DMS153 (cell line): ENCODE results near the gene DRAP1.
"Not testable (repeated sequence)": the region's sequence is repeated elsewhere in the genome, so short reads cannot be mapped to it uniquely, and the experiment has no call there.

Source experiments
- DNase-seq: peaks from one replicate; lab custom pipeline; 2025; lab: John Stamatoyannopoulos, UW

DRAP1 gene

DNA sequence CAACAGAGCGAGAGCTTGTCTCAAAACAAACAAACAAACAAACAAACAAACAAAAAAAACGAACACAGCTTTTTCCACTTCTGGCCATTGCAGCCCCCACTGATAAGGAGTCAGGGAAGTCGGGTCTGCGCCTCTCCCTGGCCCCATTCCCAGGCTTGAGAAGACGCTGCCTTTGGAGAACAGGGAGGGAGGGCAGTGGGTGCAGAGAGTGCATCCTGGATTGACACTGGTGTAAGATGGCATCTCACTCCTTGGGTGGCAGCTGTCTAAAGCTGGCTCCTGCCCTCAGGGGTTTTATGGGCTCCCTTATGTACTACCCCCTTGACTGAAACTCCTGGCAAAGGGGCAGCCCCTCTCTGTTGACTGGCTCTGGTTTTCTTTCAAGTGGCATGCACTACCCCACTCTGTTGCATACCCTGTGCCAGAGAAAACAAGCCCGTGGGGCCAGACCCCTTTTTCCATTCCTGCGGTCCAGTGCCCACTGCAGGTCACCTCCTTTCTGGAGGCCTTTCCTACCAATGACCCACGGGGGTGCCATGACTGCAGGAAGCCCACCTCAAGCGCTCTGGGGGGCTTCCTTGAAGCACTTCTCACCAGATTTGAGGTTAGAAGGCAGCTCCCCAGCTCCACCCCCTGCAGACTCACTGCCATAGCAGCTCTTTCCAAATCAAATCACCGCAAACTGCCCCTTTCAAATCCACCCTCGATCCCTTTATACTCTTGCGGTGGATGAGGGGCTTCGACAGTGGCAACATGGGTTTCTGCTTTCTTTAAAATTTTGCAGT is 12.7 kb downstream of the DRAP1 start:
- DNase-seq: no peak

DNA sequence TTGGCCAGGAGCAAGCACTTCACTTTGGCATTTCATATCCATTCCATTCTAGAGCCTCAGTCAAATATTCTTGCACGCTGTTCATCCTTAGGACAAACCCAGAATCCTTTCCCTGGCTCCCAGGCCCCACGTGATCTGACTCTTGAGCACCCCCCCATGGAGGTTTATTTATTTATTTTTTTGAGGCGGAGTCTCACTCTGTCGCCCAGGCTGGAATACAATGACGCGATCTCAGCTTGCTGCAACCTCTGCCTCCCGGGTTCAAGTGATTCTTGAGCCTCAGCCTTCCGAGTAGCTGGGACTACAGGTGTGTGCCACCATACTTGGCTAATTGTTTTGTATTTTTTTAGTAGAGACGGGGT is 13.3 kb downstream of the DRAP1 start:
- DNase-seq: no peak

DNA sequence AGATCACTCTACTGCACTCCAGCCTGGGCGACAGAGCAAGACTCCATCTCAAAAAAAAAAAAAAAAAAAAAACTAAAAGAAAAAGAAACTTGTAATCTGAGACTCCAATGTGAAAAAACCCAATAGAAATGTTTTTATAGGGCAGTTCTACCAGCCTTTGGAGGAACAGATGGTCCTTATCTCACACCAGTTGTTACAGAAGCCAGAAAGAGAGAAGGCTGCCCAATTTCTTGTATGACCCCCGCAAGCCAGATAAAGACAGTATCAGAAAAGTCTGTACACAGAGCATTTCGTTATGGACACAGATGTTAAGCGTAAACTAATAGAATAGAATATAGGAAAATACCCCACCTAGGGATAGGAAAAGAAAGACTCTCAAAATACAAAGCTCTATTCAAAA is 14.8 kb downstream of the DRAP1 start:
- DNase-seq: no peak

DNA sequence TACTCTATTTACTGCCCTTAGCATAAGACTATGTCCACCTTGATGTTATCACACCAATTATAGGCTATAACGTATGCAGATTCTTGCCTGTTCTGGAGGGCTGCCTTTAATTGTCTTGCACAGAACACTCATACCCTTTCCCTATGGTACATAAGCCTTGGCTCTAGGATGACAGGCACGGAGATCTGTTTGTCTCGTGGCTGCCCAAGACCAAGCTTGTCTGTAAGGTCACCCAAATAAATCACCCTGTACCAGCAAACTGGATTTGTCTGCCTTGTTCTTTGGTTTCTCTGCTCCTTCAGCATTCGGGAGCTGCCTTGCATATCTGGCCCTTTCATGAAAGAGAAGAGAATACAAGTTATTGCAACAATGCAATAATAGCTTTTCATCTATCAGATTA is 18.5 kb downstream of the DRAP1 start:
- DNase-seq: no peak

DNA sequence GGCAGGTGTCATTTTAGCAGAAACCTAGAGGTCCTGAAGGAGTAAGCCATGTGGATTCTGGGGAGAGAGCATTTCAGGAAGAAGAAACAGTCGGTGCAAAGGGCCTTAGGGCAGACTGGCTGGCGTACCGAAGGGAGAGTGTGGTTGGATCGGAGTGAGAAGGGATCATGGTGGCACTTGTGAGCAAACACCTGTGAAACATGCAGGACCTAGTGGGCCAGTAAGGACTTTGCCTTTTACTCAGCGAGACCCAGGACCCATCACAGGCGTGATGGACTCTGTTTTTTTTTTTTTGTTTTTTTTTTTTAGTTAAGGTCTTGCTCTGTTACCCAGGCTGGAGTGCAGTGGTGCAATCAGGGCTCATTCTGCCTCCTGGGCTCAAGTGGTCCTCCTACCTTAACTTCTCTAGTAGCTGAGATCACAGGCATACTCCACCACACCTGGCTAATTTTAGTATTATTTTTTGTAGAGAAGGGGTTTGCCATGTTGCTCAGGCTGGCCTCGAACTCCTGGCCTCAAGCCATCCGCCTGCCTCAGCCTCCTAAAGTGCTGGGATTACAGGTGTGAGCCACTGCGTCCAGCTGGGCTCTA is 22.6 kb downstream of the DRAP1 start:
- DNase-seq: no peak

DNA sequence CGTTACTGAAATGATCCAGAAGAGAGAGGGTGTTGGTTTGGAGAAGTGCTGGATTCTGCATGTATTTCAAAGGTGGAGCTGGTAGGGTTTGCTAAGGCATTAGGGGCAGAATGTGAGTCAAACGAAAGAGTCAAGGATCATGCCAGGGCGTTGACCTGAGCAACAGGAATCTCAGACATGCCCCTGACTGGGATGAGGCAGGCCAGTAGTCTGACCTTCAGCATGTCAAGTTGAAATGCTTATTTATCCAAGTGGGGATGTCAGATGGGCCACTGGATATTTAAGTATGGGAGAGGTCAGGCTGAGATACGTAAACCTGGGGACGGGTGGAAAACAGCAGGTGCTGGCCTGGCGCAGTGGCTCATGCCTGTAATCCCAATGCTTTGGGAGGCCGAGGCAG is 23.3 kb downstream of the DRAP1 start:
- no peak for DNase-seq

DNA sequence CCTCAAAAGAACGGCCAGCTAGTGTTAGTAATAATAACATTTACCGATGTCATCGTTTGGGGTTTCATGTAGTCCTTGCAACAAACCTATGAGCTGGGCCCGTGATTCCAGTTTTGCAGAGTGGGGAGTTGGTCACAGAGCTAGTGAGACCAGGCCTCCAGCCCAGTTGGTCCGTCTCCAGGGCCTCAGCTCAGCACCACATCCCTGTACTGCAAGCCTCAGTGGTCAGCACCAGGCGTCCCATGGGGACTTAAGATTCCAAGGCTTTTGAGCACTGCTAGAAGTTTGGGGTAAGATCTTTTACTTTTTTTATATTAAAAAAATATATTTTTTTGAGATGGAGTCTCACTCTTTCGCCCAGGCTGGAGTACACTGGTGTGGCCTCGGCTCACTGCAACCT is 25.0 kb downstream of the DRAP1 start:
- DNase-seq: no peak

DNA sequence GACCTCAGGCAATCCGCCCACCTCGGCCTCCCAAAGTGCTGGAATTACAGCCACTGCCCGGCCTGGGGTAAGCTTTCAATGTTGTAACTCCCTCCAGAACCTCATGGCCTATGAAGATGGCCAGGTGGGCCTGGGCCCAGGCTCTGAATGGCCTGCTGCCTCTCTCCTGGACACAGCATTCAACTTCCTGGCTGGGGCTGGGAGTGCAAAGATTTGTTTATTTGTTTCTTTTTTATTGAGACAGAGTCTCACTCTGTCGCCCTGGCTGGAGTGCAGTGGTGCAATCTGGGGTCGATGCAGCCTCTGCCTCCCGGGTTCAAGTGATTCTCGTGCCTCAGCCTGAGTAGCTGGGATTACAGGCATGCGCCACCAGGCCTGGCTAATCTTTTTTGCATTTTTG is 25.5 kb downstream of the DRAP1 start:
- DNase-seq: no peak

DNA sequence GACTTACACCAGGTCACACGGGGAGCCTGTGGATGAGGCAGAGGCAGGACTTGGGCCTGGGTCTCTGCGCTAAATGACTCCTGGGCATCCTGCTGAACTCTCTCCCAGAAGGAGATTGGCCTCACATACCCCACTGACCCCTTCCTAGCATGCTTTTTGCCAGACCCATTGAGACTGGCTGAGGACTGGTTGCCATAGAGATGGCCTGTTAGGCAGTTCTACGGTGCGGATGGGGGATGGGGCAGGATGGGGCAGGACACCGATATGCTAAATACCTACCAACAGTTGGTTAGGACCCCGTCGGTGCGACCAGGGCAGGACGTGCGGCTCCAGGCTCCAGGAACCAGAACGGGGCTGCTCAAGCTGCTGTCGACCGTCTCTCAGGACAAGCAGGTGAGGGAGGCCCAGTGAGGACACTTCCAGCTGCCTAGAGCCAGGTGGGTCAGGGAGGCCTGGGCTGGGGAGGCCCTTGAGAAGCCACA is 26.2 kb downstream of the DRAP1 start, which contains the start of gene TSGA10IP:
Gene TSGA10IP, plus strand, starts transcription at position 51 of the 482 bp plus-strand sequence. Its CDS starts 196 bp downstream, at position 247.
- DNase-seq: no peak

DNA sequence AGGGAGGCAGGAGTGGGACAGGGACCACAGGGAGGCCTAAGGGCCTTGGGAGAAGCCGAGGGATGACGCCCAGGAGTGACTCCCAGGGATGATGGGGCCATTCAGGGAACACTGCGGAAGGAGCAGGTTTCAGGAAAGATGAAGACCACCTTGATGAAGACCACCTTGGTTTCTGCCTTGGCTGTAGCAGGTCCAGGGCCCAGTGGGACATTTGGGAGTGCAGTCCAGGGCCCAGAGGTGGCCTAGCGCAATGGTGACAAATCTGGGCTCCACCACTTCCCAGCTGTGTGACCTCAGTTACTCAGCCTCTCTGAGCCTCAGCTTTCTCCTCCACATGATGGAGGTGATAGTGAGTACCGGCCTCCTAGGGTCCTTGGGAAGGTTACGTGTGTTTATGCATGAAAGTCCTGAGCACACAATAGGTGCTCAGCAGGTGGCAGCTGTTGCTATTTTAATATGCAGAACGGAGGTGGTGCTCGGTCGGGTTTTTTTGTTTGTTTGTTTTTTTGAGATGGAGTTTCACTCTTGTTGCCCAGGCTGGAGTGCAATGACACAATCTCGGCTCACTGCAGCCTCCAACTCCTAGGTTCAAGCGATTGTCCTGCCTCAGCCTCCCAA is 26.8 kb downstream of the DRAP1 start:
- no peak for DNase-seq

DNA sequence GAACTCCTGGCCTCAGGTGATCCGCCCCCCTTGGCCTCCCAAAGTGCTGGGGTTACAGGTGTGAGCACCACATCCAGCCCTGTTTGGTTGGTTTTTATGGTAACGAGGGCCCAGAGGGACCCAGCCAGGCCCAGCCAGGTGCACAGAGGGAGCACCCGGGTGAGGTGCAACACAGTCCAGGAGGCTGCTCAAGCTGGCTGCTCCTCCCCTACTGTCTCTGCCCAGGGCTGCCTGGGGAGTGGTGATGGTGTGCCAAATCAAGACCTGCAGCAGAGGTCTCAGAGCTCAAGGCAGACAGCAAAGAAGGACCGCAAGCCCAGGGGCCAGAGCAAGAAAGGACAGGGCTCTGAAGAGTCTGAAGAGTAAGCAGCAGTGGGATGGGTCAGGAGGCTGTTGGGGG is 27.4 kb downstream of the DRAP1 start:
- DNase-seq: no peak

DNA sequence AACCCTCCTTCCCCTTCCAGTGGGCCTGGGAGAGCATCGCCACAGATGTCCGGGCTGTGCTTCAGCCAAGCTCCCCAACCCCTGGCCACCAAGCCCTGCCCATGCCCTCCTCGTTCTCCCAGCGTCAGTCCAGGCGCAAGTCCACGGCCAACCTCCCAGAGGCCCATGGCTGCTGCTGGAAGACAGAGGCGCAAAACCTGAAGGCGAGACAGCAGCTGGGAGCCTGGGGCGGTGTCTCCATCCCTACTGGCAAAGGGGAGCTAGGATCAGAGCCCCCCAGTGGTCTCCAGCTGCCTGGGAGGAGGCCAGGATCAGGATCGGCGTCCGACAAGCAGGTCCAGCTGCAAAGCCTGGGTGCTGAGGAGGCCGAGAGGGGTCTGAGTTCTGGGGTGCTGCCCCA is 27.9 kb downstream of the DRAP1 start:
- no peak for DNase-seq

DNA sequence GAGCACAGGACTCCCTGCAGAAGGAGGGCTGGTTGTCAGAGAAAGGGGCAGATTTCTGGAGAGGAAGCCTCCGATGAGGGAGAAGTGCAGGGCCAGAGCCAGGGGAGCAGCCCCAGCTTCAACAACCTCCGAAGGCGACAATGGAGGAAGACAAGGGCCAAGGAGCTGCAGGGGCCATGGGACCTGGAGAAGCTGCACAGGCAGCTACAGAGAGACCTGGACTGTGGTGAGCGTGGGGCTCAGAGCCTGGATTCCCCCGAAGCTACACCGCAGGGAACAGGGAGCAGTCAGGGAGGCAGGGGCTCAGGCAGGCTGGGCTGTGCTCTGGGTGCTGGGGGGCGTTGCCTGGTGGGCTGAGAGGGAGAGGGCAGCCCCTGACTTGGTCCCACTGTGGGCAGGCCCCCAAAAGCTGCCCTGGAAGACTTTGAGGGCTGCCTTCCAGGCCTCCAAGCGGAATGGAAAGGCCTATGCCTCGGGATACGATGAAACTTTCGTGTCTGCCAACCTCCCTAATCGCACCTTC is 28.4 kb downstream of the DRAP1 start:
- no peak for DNase-seq

DNA sequence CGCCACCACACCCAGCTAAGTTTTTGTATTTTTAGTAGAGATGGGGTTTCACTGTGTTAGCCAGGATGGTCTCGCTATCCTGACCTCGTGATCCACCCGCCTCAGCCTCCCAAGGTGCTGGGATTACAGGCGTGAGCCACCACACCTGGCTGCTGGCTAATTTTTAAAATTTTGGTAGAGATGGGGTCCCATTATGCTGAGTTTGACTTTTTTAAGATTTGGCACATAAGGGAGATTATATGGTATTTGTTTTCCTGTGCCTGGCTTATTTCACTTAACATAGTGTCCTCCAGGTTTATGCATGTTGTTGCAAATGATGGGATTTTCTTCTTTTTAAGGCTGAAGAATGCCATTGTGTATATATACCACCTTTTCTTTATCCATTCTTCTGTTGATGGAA is 31.5 kb downstream of the DRAP1 start:
- not testable (repeated sequence) for DNase-seq

DNA sequence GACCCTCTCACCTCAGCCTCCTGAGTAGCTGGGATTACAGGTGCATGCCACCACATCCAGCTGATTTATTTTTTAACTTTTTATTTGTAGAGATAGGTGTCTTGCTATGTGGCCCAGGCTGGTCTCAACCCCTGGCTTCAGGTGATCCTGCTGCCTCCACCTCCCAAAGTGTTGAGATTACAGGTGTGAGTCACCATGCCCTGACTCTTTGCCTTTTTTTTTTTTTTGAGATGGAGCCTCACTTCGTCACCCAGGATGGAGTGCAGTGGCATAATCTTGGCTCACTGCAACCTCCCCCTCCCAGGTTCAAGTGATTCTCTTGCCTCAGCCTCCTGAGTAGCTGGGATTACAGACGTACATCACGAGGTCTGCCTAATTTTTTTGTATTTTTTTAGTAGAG is 32.4 kb downstream of the DRAP1 start:
- DNase-seq: not testable (repeated sequence)

DNA sequence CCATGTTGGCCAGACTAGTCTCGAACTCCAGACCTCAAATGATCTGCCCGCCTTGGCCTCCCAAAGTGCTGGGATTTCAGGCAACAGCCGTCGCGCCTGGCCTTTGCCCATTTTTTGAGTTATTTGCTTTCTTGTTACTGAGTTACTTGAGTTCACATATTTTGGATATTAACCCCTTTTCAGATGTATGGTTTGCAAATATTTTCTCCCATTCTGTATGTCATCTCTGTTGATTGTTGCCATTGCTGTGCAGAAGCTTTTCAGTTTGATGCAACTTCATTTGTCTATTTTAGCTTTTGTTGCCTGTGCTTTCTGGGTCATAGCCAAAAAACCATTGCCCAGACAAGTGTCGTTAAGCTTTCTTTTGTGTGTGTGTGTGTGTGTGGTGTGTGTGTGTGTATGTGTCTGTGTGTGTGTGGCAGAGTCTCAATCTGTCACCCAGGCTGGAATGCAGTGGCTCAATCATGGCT is 32.9 kb downstream of the DRAP1 start:
- DNase-seq: no peak

DNA sequence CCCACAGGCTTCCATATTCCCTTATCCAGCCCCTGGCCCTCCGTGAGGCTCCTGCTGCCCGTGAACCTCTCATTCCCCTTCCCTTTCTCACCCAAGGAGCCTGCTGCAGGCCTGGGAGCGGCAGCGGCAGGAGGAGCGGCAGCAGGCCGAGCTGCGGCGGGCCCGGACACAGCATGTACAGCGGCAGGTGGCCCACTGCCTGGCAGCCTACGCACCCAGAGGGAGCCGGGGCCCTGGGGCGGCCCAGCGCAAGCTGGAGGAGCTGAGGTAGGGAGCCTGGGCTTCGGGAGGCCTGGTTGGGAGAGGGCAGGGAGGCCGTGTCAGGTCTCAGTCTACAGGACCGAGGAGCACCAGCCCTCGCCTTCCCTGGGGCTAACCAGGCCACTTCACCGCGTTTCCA is 34.2 kb downstream of the DRAP1 start:
- DNase-seq: no peak

DNA sequence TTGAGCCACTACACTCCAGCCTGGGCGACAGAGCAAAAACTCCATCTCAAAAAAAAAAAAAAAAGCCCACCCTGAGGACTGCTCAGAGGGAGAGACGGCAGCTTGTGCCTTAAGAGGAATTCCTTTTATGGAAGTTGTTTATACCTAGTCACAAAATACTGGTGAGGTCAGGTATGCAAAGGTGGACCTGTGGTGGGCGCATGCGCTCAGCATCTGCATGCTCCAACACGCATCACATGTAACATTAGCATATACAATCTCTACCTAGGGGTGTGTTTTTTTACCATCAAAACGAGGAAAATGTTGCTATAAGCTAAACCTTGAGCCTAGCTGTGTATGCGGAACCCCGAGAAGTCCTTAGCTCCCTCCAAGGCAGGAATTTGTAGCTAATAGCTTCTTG is 35.5 kb downstream of the DRAP1 start:
- DNase-seq: no peak

DNA sequence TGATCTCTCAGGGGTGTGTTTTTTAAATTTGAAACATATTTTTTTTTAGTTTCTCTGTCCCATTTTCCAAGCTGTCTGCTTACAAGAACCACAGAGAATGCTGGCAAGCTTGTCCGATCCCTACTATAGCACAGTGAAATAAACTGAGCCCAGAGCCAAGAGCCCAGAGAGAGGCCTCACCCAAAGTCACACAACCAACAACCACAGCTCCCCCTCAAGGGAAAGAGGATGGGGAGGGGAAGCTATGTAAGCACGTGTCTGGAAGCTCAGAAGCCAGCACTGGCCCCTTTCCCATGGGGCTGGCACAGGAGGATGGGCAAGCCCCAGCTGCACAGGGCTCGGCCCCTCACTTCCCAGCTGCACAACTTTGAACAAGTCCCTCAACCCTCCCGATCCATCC is 39.1 kb downstream of the DRAP1 start:
- no peak for DNase-seq

DNA sequence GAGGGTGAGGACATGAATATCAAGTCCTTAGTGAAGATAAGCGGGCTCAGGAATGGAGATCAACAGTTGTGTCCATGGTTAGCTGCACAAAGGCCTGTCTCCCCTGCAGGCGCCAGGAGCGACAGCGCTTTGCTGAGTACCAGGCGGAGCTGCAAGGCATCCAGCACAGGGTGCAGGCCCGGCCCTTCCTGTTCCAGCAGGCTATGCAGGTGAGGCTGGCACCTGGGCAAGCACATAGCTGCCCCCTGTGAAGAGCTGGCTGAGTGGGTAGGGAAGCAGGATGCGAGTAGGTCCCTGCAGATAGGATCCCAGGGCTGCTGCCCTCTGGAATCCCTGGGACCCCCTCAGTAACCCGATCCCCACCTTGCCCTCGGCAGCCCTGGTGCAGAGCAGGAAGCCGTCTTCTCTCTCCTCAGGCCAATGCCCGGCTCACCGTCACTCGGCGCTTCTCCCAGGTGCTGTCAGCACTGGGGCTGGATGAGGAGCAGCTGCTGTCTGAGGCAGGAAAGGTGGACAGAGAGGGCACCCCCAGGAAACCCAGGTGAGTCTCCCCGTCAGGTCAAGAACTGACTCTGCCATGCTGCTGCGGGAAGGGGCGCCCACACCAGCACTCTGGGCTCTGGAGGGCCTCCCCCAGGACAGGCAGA is 39.7 kb downstream of the DRAP1 start:
- no peak for DNase-seq

DNA sequence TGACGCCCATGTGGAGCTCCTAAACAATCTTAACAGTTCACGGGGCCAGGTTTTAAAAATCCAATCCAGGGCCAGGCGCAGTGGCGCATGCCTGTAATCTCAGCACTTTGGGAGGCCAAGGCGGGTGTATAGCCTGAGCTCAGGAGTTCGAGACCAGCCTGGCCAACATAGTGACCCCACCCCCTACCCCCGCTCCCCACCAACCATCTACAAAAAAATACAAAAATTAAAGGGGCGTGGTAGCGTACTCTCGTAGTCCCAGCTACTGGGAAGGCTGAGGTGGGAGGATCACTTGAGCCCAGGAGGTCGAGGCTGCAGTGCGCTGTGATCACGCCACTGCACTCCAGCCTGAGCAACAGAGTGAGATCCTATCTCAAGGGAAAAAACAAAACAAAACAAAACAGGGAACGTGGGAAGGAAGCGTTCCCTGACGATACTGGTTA is 41.6 kb downstream of the DRAP1 start:
- DNase-seq: no peak
